Inflammatory macrophage (primary cell): Measurements from ENCODE around the gene CT45A7.
"Not testable (repeated sequence)": the region's sequence is repeated elsewhere in the genome, so short reads cannot be mapped to it uniquely, and the experiment has no call there.

Experiments
- DNase-seq, 2 donors: peaks; one replicate each; pipeline ENCODE4 v3.0.0-alpha.2; 2020 to 2022
- total RNA-seq, 18 experiments: gene quantifications; one replicate each; lab custom pipeline; 2026; ENCODE audit warnings: mixed read lengths in 6 of 18, inconsistent platforms in 2 of 18; lab: John Stamatoyannopoulos, UW

CT45A7 gene, protein sequence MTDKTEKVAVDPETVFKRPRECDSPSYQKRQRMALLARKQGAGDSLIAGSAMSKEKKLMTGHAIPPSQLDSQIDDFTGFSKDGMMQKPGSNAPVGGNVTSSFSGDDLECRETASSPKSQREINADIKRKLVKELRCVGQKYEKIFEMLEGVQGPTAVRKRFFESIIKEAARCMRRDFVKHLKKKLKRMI
- total RNA-seq = 0 reads per million in 18 experiments

DNA sequence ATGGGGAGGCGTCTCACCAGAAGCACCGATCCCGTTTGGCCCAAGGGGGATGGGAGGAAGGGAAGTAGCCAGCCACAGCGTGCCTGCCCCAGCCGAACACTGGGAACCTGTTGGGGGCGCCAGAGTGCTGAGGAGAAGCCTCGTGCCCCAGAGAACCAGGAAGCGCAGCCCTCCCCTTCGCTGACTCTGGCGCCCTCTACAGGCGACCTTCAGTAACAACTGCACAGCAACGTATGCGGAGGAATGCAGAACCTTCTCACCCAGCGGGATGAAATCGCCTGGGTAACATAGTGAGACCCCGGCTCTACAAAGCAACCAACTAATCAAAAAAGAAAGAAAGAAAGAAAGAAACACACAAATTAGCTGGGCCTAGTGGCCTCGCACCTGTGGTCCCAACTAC lies at the start of gene CT45A7:
Gene CT45A7 (minus strand): TSS at position 101 of the 400 bp plus-strand sequence. CDS start 3,747 bp downstream, outside the sequence.
- not testable (repeated sequence) for DNase-seq

DNA sequence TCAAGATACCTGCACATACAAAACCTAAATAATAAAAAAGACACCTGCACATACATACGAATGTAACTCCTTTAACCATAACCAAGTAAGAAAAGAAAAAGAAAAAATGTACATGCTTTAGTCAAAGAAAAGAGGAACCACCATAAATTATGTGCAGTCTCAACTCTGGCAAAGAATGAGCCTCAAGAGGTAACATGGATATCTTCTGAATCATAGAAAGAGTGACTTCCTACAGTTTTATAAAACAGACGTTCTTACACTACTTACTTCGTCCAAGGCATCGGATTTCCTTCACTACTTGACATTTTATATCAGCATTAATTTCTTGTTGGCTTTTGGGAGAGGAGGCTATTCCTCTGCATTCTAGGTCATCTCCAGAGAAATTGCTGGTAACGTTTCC lies 45.7 kb upstream of the CT45A7 start:
- not testable (repeated sequence) for DNase-seq

DNA sequence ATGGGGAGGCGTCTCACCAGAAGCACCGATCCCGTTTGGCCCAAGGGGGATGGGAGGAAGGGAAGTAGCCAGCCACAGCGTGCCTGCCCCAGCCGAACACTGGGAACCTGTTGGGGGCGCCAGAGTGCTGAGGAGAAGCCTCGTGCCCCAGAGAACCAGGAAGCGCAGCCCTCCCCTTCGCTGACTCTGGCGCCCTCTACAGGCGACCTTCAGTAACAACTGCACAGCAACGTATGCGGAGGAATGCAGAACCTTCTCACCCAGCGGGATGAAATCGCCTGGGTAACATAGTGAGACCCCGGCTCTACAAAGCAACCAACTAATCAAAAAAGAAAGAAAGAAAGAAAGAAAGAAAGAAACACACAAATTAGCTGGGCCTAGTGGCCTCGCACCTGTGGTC lies 34.6 kb upstream of the CT45A7 start, which contains the start of gene CT45A9:
Gene CT45A9 (minus strand): TSS at position 101 of the 400 bp plus-strand sequence. CDS start 3,751 bp downstream, outside the sequence.
- not testable (repeated sequence) for DNase-seq

DNA sequence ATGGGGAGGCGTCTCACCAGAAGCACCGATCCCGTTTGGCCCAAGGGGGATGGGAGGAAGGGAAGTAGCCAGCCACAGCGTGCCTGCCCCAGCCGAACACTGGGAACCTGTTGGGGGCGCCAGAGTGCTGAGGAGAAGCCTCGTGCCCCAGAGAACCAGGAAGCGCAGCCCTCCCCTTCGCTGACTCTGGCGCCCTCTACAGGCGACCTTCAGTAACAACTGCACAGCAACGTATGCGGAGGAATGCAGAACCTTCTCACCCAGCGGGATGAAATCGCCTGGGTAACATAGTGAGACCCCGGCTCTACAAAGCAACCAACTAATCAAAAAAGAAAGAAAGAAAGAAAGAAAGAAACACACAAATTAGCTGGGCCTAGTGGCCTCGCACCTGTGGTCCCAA lies 17.4 kb upstream of the CT45A7 start, which contains the start of gene CT45A8:
Gene CT45A8 (minus strand): TSS at position 101 of the 400 bp plus-strand sequence. CDS start 3,755 bp downstream, outside the sequence.
- DNase-seq = not testable (repeated sequence)

DNA sequence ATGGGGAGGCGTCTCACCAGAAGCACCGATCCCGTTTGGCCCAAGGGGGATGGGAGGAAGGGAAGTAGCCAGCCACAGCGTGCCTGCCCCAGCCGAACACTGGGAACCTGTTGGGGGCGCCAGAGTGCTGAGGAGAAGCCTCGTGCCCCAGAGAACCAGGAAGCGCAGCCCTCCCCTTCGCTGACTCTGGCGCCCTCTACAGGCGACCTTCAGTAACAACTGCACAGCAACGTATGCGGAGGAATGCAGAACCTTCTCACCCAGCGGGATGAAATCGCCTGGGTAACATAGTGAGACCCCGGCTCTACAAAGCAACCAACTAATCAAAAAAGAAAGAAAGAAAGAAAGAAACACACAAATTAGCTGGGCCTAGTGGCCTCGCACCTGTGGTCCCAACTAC lies 17.2 kb downstream of the CT45A7 start, which contains the start of gene CT45A2:
Gene CT45A2 (minus strand): TSS at position 101 of the 400 bp plus-strand sequence. CDS start 3,747 bp downstream, outside the sequence.
- DNase-seq = not testable (repeated sequence)

DNA sequence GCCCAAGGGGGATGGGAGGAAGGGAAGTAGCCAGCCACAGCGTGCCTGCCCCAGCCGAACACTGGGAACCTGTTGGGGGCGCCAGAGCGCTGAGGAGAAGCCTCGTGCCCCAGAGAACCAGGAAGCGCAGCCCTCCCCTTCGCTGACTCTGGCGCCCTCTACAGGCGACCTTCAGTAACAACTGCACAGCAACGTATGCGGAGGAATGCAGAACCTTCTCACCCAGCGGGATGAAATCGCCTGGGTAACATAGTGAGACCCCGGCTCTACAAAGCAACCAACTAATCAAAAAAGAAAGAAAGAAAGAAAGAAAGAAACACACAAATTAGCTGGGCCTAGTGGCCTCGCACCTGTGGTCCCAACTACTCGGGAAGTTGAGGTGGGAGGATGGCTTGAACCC lies 34.4 kb downstream of the CT45A7 start, which contains the start of gene CT45A6:
Gene CT45A6 (minus strand): TSS at position 101 of the 400 bp plus-strand sequence. CDS start 3,794 bp downstream, outside the sequence.
- not testable (repeated sequence) for DNase-seq

DNA sequence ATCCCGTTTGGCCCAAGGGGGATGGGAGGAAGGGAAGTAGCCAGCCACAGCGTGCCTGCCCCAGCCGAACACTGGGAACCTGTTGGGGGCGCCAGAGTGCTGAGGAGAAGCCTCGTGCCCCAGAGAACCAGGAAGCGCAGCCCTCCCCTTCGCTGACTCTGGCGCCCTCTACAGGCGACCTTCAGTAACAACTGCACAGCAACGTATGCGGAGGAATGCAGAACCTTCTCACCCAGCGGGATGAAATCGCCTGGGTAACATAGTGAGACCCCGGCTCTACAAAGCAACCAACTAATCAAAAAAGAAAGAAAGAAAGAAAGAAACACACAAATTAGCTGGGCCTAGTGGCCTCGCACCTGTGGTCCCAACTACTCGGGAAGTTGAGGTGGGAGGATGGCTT lies 51.7 kb downstream of the CT45A7 start, which contains the start of gene CT45A5:
Gene CT45A5 (minus strand): TSS at position 101 of the 400 bp plus-strand sequence. CDS start 3,774 bp downstream, outside the sequence.
- DNase-seq = not testable (repeated sequence)
